Stimulated activated CD4-positive, alpha-beta T cell treated with anti-CD3 and anti-CD28 coated beads, Interleukin-1b, Interleukin-23, amount 100 ng/mL, for 1 hour (primary cell): ENCODE measurements around the gene CSNK1A1L.

Source experiments
- DNase-seq, 2 donors: peaks; one replicate each; pipeline ENCODE4 v3.0.0-alpha.2; 2020; ENCODE audit warnings: low read depth in 2 of 2

CSNK1A1L gene

DNA sequence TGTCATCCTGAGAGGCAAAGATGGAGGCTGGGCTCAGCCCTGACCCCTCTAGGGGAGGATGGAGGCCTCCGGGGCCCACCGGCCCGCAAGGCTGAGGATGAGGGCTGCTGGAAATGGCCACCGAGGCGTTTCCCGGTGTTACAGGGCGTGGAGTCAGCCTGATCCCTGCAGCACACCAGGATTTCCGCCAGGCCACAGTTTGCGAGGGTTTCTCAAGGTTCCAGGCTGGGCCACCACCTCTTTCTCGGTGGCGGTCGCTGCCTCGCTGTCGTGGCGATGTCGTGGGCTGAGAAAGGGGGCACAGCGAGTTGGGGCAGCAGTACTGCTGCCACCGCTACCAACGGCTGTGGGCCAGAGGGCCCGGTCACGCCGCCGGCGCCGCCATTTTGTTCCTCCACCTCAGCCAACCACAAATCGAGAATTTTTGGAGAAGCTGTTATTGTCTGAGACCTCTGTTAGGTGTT lies at the start of gene CSNK1A1L:
Gene CSNK1A1L (minus strand): TSS at position 414 of the 464 bp plus-strand sequence. CDS start 408 bp downstream, at position 6.
- DNase-seq, result no peak

DNA sequence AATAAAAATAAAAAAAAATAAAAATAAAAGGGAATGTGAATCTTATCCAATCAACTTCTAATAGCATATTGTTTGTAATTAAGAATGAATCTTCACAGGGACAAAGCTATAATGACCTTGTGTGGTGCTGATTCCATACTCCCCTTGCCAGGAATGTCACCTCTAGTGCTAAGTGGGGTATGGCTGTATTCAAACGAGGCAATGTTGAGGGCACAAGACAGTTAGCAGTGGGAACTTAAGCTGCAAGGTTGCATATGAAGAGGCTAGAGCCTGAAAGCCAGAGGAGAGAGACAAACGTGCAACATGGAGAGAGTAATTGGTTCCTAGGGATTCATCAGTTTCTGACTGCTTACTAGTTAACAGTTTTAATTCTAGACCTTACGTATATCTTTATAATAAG lies 43.9 kb upstream of the CSNK1A1L start:
- no peak for DNase-seq

DNA sequence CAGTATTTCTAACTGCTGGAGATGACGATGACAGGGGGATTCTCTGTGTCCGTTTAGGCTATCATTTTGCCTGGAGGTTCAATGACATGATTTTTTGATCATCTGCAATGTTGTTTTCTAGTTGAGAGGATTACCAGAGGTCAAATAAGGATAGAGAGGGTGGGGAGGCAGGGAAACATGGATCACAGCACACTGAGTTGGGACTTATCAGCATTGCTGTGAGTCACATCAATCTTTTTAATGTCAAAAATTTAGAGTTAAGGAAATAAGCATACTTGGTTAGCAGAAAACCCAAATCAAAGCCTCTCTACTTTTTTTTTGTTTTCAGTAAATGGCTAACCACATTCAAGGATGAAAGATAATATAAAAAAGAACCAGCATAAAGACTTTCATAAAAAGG lies 43.0 kb upstream of the CSNK1A1L start:
- DNase-seq, result no peak

DNA sequence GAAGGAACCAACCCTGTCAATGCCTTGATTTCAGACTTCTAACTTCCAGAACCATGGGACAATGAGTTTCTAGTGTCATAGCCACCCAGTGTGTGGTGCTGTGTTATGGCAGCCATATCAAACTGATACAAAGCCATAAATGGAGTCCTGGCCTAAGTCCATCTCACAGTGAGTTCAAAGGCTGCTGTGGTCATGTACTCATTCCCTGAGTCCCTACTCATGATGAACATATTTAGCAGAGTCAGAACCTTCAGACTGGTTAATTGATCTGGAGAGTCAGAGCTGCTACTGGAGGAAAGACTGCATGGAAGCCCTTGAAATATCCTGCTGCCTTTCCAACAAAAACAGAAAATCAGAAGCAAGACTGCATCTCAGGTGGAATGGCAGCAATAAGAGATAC lies 39.2 kb upstream of the CSNK1A1L start:
- DNase-seq, result no peak

DNA sequence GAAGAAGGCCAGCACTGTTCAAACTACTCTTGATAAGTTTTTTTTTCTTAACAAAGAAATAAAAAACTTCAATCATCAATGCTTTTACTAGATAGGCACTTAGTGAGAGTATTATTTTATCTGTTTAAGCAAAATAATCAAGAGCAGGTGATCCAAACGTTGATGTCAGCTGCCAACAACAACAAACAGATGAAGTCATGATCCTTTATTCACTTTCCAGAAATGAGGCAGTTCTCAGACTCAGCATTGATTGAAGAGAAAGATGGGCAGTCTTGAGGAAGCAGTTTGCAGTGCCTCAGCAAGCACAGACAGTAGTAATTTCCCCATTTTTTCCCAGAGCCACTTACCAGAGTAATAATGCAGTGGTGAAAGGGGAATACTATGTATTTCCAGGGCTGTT lies 38.4 kb upstream of the CSNK1A1L start:
- DNase-seq, result no peak

DNA sequence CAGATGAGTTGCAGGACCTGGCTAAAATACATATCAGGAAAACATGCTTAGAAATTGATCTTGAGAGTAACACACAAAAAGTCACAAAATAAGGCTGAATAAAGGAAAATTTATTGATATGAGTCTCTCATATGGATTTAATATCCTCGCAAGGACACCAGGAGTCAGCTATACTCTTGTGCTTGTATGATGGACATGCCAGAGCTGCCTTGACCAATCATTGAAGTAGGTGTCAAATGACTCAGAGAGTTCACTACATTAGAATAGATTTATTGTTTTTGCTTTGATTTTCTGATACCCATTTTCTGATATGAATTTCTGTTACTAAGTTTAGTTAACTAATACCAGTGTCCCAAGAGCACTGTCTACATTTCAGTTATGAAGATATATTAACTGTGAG lies 37.4 kb upstream of the CSNK1A1L start:
- DNase-seq, result no peak

DNA sequence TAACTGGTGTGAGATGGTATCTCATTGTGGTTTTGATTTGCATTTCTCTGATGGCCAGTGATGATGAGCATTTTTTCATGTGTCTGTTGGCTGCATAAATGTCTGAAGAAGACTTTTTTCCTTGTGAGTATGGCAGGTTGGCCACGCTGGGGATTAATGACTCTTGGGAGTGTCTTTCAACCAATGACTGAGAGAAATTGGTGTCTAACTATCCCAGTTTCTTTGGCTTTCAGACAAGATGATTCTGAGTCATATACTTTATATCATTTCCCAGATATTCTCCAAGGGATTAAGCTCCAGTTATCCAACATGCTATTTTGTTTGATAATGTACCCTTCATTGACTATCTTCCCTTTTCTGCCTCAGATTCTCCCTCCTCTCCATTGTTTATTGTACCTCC lies 35.5 kb upstream of the CSNK1A1L start:
- DNase-seq, result no peak

DNA sequence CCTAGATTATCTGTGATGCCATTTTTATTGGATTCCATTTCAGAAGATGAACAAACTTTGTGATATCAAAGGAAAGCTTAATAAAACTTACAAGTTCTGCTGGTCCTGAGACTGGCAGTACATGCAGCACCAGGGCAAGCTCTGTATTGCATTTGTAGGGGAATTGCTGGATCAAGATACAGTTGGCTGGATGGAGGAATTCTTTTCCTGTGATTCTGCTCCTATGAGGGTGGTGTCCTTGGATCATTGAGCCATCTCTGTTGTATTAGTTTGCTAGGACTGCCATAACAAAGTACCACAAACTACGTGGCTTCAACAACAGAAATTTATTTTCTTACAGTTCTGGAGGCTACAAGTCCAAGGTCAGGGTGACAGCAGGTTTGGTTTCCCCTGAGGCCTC lies 33.9 kb upstream of the CSNK1A1L start:
- no peak for DNase-seq

DNA sequence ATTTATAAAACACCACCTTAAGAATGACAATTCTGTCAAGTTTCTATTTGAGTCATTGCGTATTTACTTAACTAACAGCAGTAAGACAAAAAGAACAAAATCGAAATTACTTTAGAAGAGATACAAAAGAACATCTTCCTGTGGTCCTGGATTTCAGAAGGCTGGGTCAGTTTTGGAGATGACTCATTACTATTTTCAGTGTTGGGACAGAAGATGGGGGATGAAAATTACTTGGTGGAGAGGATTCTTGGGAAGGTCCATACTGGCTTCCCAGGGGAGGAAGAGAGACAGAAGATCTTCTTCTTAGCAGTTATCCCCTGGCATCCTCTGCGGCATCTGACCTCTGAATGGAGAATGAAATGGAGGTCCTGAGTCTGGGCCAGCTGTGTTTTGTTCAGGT lies 33.5 kb upstream of the CSNK1A1L start:
- no peak for DNase-seq

DNA sequence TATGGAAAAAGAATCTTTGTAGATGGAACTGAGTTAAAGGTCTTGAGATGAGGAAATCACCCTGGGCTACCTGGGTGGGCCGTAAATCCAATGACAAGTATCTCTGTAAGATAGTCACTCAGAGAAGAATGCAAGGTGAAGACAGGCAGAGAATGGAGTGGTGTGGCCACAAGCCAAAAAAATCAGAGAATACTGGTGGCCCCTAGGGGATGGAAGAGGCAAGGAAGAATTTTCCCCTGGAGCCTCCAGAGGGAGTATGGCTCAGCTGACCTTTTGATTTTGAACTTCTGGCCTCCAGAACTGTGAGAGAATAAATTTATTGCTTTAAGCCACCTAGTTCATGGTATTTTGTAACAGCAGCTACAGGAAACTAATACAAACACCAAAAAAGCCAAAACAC lies 32.7 kb upstream of the CSNK1A1L start:
- no peak for DNase-seq

DNA sequence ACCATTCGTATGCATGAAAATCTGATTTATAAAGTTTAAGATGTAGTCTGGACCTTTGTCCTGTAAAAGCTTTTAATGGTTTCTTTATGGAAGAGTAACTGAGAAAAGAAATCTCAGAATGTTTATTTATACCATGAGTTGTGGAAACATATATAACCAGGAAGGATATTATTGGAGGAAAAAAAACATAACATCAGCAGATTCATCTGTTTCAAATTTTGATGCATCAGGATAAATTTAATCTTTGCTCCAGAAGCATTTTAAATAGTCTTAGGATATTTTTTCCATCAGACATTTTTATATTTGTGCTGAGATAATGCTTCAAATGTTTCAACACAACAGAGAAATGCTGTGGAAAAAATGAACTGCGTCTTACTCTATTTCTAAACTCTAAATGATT lies 31.2 kb upstream of the CSNK1A1L start:
- no peak for DNase-seq

DNA sequence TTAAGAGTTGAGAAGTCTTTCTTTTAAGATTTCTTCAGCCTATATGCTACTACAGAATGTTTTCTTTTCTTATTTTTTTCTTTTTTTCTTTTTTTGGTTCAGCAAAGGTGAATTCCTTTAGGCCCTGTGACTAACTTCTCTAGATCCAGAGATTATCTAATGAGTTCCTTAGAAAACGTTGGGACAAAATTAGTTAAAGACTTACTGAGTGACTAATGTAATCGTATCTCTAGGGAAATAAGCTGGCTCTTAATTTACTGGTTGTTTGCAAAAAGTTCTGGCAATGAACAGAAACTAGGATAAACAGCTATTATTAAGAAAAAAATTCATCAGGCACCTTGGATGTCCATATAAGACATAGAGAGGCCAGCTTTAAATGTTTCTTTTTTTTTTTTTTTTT lies 30.7 kb upstream of the CSNK1A1L start:
- no peak for DNase-seq

DNA sequence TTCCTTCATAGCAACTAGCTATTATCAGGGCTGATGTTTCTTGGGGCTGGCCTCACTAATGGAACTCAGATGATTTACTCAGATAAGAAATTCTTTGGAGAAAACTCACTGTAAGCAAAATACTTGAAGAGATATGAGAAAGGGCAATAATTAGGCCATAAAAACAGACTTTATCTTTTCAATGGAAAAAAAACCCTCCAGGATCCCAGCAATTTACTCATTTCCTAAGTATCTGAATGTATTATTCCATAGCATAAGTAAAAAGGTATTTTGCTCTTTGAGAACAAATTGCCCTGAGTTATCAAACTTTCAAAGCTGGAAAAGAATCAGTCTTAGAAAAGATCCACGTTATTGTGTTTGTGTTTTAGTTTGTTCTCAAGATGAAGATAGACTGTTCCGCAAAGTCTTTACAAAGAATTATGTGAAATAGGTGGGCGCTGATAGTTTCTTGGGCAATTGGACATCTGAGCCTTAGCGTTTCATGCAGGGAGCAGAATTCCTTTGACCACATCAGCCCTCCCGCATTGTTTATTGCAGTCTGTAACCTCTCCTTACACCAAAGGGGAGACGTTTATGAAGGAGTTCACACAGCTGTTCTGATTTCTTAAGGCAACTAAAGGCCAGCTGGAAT lies 29.1 kb upstream of the CSNK1A1L start:
- DNase-seq, result no peak

DNA sequence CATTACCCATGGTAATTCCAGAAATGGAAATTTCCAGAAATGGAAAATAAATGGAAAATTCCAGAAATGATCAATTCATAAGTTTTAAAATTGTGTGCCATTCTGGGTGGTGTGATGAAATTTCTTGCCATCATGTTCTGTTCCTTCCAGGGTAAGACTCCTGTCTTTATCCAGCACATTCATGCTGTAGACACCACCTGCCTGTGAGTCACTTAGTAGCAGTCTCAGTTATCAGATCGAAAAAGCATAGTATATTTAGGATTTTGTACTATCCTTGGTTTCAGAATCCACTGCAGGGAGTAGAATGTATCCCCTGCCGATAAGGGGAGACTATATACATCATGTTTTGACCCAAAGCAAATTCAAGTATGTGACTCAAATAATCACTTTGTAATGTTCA lies 26.7 kb upstream of the CSNK1A1L start:
- no peak for DNase-seq

DNA sequence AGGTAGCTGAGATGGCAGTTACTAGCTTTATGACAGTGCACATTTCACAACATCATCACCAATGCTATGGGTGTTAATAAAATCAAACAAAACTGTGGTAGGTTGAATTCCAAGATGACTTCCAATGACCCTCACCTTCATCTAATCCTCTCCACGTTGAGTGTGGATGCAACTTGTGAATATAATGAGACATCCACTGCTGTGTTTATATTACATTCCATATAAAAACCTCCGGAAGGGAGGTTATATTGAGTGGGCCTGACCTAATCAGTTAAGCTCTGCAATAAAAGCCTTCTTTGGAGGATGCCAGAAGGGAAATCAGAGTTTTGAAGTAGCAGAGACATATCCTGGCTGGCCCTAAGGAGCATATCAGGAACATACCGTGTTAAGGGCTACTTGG lies 25.6 kb upstream of the CSNK1A1L start:
- no peak for DNase-seq

DNA sequence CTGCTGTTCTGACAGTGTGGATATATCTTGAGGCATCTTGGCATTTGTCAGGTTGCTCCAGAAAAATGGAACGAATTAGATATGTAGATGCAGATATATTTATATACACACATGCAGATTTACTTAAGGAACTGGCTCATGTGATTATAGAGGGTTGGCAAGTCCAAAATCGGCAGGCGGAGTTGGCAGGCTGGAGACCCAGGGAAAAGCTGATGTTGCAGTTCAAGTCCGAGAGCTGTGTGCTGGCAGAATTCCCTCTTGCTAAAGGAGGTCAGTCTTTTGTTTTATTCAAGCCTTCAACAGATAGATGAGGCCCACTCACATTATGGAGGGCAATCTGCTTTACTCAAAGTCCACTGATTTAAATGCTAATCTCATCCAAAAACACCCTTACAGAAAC lies 24.4 kb upstream of the CSNK1A1L start:
- DNase-seq, result no peak

DNA sequence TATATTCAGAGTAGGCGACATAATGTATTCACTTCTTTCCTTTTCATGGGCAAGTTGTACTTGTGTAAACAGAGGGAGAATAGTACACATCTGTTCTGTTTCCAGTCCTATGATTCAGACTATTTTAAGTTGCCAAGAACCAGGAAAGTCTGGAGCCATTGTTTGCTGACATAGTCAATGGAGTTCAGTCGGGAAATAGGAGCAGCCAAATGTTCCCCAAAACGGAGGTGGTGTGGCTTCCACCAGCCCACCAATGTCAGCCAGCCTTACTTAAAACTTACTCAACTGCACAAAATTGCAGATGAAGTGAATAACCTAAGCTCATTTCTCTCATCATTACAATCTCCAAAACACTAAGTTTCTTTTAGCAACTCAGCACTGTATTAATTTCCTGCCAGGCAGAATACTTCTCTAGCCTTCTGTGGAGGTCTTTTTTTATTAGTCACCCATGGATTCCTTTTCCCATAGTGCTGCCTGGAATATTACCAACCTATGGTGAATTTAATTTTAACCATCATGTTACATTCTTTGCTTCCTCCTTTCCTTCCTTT lies 22.3 kb upstream of the CSNK1A1L start:
- DNase-seq, result no peak

DNA sequence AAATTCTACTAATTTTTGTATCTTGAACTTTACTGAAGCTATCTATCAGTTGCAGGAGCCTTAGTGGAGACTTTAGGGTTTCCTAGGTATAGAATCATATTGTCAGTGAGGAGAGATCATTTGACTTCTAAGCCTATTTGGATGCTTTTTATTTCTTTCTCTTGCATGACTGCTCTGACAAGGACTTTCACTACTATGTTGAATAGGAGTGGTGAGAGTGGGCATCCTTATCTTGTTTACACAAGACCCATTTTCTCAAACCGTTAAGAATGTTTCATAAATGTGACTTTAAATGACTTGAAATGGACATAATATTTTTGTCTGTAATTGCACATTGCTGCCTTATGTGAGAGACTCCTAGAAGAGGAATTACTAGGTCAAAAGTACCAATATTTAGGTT lies 17.9 kb upstream of the CSNK1A1L start:
- no peak for DNase-seq

DNA sequence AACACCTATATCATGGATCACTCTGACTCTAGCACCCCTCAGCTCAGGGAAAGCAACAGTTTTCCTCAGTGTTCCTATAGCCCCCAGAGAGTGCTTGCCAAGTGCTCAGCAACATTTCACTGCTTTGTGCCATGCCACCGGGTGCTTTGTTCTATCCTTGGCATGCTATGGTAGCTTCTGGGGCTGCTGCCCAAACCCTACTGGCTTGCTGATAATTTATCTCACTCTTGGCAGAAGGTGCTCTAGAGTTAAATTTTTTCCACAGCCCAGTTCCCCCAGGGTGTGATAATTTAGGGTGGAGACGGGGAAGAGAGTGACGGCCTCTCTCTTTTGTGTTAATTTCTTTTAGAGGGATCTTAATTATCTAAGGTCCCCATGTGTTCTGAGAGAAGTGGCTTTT lies 12.6 kb upstream of the CSNK1A1L start:
- no peak for DNase-seq

DNA sequence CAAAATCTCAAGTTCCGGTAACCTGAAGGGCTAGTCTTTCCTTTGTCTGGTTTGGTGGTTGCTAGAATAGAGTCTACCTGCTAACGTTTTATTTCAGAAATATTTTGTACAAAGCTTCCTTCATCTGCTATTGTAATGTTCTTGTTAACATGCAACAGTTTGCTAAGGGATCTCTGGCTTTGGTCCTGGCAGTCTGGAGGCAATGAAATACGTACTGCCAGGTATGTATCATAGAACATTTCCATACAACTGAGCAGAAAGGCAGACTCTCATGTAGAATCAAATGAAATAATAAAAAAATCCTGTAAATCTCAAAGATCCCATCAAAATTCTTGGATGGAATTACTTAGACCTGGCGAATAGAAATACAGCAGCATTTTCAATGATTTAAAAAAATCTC lies 8.8 kb upstream of the CSNK1A1L start:
- DNase-seq, result no peak

DNA sequence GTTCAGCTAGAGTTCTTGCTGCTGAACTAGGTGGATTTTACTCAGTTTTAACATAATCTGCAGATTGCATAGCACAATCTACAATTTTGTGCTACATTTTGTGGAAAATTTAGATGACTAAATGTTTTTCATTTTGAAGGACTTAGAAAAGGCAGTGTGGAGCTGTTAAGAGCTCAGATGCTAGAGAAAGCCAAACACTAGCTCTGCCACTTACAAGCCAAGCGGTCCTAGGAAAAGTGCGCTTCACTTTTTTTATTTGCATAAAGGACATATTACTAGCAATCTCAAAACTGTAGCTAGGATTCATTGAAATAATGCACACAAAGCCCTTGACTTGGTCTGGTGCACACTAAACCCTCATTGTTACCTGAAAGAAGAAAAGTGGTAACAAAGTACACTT lies 8.1 kb upstream of the CSNK1A1L start:
- DNase-seq, result no peak

DNA sequence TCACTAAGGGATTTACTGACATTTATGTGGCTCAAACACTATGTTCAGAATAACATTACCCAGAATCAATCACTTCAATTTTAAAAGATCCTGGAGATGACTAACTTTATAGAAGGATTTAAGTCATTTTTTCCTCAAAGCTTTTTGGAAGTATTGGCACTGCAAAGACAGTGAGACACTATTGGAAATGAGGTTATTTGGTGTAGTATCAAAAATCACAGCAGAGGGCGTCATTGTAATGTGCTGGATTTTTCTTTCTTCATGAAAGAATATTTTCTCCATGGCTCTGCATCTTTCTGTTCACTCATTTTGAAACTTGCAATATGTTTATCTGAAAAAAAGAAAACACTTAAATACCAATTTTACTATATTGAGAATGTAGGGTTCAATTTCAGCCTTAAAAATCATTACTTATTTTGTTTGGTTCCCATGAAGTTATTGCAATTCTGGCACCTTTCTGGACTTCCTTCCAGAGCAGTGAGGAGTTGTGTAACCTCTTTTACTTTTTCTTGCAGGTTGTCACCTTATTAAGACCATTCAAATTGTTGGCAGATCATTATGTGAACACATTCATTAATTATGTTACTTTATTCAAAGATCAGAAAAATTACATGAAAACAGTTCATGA lies 3.7 kb upstream of the CSNK1A1L start:
- DNase-seq, result no peak

DNA sequence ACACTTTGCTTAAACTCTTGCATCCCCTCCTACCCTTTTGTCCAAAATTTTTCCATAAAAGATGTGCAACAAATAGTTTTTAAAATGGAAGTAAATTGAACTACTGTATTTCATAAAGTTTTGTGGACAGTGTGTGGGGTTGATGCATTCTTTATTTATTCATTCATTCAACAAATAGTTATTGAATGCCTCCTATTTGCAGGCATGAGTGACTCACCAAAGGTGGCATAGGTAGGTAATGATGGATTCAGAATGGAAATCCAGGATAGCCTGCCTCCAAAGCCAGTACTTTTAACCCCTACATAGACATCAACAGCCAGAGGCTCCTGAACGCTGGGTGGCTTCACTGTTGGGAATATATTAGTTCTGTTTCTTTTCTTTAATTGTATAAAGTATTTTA lies 2.4 kb upstream of the CSNK1A1L start:
- DNase-seq, result no peak

DNA sequence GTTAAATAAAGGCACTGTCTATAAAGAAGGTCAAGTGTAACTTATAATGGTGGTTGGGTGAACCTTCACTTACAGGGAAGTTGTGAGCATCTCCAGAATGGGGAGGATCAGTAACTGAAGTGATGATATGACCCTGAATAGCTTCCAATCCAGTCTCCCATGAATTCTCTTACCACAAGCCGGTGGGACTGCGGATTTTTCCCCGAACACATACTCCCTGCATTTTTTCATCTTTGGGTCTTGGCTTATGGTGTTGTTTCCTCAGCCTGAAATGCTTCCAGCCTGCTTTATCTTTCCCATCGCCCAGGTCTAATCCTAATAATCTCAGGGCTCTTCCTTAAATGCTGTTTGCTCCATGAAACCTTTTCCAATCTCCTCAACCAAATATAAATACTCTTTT lies 2.0 kb upstream of the CSNK1A1L start:
- no peak for DNase-seq
